Fibroblast of gingiva (primary cell): ENCODE data around the gene TANC2.

Source experiments
- DNase-seq: peaks from one replicate; pipeline ENCODE4 v3.0.0-alpha.2; 2011; ENCODE audit warnings: low read depth

The TANC2 gene

DNA sequence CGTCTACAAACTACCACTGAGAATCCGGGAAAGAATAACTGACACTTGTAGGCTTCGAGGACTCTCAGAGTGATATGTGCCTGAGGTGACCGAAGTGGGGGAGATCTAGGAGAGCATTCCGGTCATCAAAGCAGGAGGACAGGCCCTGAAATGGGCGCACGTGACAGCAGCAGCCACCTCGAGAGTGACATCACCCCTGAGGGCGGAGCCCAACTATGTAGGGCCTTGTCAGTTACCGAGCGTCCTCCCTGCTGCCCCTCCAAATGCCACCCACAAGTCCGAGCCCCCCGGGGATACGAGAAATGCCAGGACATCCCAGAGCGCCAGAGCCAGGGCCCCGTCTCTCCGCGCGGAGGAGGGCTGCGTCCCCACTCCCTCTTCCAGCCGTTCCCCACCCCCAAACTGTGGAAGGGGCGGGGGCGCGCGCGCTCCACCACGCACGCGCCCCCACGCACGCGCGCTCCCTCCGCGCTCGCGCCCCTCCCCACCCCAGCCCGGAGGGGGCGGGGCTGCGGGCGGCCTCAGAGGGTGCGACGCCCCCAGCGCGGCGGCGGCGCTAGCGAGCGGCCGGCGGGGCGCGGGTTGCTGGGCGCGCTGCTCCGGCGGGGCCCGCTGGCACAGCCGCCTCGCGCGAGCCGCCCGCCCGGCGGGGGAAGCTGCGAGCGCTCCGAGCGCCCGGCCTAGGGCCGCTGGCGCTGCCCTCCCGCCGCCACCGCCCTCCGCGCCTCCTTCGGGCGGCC lies at the start of gene TANC2:
TSS of gene TANC2 (plus strand) at position 550 of the 740 bp plus-strand sequence. CDS start 43,325 bp downstream, outside the sequence.
- DNase-seq = peak; percentile 82

GRCh38 chr17:62916684-62917571 lies 49.1 kb upstream of the TANC2 start:
- peak; percentile 38 for DNase-seq

- no peak for DNase-seq
Measured at GRCh38 chr17:62919388-62919787, 46.6 kb upstream of the TANC2 start.

DNA sequence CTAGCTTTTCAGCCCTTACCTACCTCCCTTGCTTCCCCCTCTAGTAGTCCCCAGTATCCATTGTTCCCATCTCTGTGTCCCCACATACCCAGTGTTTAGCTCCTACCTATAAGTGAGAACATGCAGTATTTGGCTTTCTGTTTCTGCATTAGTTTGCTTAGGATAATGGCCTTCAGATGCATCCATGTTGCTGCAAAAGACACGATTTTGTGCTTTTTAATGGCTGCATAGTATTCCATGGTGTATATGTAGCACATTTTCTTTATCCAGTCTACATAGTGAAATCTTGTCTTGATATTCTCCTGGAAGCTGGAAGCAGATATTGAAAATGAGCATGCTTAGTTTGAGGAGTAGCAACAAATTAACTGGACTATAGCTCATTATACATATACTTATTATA lies 45.7 kb upstream of the TANC2 start:
- DNase-seq = no peak

GRCh38 chr17:62921817-62922216 lies 44.2 kb upstream of the TANC2 start:
- DNase-seq = peak; percentile 51

DNA sequence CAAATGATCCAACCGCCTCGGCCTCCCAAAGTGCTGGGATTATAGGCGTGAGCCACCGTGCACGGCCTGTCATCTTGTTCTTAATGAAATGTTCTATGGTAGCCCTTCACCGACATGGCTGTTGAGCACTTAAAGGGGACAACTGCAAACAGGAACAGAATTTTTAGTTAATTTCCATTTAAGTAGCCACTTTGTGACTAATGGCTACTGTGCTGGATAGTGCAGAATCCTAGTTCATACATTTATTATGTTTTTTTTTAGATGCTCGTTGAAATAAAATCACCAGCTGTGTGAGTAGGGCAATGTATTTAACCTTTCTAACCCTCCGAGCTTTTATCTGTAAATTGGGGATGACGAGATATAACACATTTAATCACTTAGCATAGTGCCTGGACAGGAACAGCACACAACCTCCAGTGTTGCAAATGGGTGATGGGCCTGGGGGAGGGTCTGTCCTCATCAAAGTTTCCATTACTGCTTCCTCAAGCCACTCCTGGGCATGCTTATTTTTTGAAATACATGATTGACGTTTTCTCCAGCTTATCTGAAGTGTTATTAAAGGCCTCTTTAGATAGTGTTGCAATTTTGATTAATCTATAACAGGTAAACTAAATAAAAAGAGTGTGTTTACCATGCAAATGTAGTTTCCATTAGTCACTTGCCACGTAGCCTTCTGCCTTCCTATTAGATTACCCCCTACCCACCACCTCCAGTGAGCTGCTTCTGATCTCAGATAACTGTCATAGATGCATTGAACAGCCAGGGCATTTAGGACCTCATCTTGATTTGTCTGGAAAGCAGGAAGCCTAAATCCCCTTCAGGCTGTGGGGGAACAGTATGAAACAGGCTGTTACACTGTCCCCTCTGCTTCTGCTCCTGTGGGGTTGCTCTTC lies 42.5 kb upstream of the TANC2 start:
- DNase-seq = no peak

GRCh38 chr17:62925267-62925836 lies 40.7 kb upstream of the TANC2 start:
- no peak for DNase-seq

GRCh38 chr17:62927083-62927482 lies 39.0 kb upstream of the TANC2 start:
- no peak for DNase-seq

GRCh38 chr17:62929320-62929719 lies 36.7 kb upstream of the TANC2 start:
- DNase-seq = no peak

- no peak for DNase-seq
Measured at GRCh38 chr17:62931101-62931500, 34.9 kb upstream of the TANC2 start.

DNA sequence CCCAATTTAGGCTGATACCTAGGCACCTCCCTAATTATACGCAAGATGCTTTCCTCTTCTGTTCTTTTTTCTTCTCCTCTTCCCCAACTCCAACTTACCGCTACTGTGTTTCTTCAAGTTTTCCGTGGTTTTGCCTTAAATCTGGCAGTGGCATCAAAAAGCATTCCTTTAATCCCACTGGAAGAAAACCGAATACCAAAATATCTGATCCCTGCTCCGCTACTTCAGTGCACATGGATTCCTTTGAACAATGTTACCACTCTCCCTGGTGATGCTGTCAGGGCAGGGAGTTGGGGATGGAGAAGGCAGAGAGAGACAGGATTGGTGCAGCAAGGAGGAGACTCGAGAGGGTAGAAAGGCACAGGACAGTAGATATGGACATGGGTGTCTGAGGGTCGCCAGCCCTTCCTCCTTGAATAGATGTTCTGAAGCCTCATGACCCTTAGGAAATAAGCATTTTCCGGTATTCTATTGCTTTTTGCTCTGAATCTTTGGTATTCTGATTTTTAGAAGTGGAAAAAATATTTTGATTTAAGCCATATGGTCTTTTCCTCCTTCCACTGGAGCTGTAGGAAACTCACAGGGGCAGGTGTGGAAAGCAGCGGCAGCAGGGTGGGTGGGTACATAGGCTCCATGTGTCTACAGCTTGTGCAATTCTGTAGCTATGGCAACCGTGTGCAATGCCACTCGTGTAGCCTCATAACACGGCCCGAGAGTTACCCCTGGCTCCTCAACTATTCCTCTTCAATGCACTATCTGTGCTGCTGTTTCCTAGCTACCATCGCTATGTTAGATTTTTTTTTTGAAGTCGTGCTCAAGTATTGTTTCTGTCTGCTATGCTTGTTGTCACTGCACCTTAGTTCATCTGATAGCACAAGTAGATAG lies 32.3 kb upstream of the TANC2 start:
- peak; percentile 32 for DNase-seq

- DNase-seq = no peak
Measured at GRCh38 chr17:62935098-62935497, 30.9 kb upstream of the TANC2 start.

DNA sequence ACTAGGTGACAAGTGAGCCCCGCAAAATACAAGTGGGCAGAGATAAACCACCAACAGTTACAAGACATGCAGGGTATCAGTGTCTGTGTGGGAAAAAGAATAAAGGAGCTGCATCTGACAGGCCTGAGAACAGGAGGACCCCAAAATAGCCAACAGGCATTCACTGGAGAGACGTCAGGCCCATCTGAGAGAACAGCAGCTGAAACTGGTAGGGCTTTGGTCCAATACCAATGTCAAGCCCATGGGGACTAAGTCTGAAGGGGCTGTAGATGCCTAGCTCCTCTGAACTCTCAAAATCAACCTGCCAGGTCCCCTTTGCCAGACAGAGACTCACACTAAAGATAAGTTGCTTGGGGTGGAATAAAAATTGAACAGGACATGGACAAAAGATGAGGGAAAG lies 30.5 kb upstream of the TANC2 start:
- DNase-seq = no peak

- DNase-seq = no peak
Measured at GRCh38 chr17:62937606-62938005, 28.4 kb upstream of the TANC2 start.

- DNase-seq = no peak
Measured at GRCh38 chr17:62941358-62941991, 24.6 kb upstream of the TANC2 start.

- no peak for DNase-seq
Measured at GRCh38 chr17:62948370-62948769, 17.7 kb upstream of the TANC2 start.

DNA sequence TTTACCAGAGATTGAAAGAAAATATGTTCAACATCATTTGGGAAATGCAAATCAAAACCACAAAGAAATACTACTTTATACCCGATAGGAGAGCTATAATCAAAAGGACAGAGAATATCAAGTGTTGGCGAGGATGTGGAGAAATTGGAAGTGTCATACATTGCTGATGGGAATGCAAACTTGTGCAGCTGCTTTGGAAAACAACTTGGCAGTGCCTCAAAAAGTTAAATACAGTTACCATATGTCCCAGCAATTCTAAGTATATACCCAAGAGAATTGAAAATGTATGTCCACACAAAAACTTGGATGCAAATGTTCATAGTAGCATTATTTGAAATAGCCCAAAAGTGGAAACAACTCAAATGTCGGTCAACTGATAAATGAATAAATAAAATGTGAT lies 17.0 kb upstream of the TANC2 start:
- no peak for DNase-seq

GRCh38 chr17:62950067-62950466 lies 16.0 kb upstream of the TANC2 start:
- peak; percentile 95 for DNase-seq

GRCh38 chr17:62955841-62956352 lies 10.1 kb upstream of the TANC2 start:
- DNase-seq = no peak

DNA sequence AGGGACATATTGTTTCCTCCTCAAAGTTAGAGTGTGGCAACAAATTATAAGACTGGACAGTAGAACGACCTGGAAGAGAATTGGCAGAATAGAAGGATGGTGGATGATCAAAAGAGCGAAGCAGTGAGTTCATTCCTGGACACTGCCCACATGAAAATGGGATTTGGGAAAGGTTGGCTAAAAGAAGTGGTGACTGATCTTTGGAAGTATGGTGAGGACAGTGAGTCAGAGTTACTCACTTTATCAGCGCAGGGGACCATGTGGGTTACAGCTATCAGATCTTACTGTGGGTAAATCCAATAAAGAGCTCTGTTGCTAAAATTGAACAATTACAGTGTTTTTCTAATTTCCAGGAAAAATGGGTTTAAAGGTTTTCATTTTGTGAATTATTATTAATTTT lies 2.7 kb upstream of the TANC2 start:
- DNase-seq = no peak
